Measurements from ENCODE around the gene LACTBL1.
A peak's percentile ranks its signal among the peaks of the same experiment; 100 is the strongest.

The LACTBL1 gene

GRCh38 chr1:22971161-22971560 lies 1.5 kb downstream of the LACTBL1 start:
- DNase-seq (ENCODE audit: low read depth): no peak
- TF ChIP-seq CTCF (IDR thresholded peaks at IDR 0.05; ENCODE audit: low read length, missing control alignments): no peak

GRCh38 chr1:22970096-22970495 lies 2.6 kb downstream of the LACTBL1 start:
- H3K4me3 ChIP-seq (replicated peaks; ENCODE audit: low read depth, low read length): no peak overlapping the region
- TF ChIP-seq CTCF (IDR thresholded peaks at IDR 0.05; ENCODE audit: low read length, missing control alignments): no peak
- DNase-seq (ENCODE audit: low read depth): no peak

More at GRCh38 chr1:22971161-22971560, 1.5 kb downstream of the LACTBL1 start:
- H3K4me3 ChIP-seq (replicated peaks; ENCODE audit: low read depth, low read length): no peak overlapping the region

- TF ChIP-seq CTCF (IDR thresholded peaks at IDR 0.05; ENCODE audit: low read length, missing control alignments): no peak
- peak; percentile 88 for DNase-seq (ENCODE audit: low read depth)
- no peak overlapping the region for H3K4me3 ChIP-seq (replicated peaks; ENCODE audit: low read depth, low read length)
Measured at GRCh38 chr1:22969304-22969709, 3.4 kb downstream of the LACTBL1 start.

- TF ChIP-seq CTCF (IDR thresholded peaks at IDR 0.05; ENCODE audit: low read length, missing control alignments): no peak
- no peak overlapping the region for H3K4me3 ChIP-seq (replicated peaks; ENCODE audit: low read depth, low read length)
- DNase-seq (ENCODE audit: low read depth): no peak
Measured at GRCh38 chr1:22967833-22968232, 4.8 kb downstream of the LACTBL1 start.

- no peak for TF ChIP-seq CTCF (IDR thresholded peaks at IDR 0.05; ENCODE audit: low read length, missing control alignments)
- H3K4me3 ChIP-seq (replicated peaks; ENCODE audit: low read depth, low read length): no peak overlapping the region
- DNase-seq (ENCODE audit: low read depth): no peak
Measured at GRCh38 chr1:22966309-22966708, 6.4 kb downstream of the LACTBL1 start.

GRCh38 chr1:22963044-22963677 lies 9.5 kb downstream of the LACTBL1 start:
- no peak overlapping the region for H3K4me3 ChIP-seq (replicated peaks; ENCODE audit: low read depth, low read length)
- no peak for DNase-seq (ENCODE audit: low read depth)
- TF ChIP-seq CTCF (IDR thresholded peaks at IDR 0.05; ENCODE audit: low read length, missing control alignments): no peak

- no peak for DNase-seq (ENCODE audit: low read depth)
- TF ChIP-seq CTCF (IDR thresholded peaks at IDR 0.05; ENCODE audit: low read length, missing control alignments): no peak
Measured at GRCh38 chr1:22962558-22962957, 10.1 kb downstream of the LACTBL1 start.

More at GRCh38 chr1:22962558-22962957, 10.1 kb downstream of the LACTBL1 start:
- no peak overlapping the region for H3K4me3 ChIP-seq (replicated peaks; ENCODE audit: low read depth, low read length)
